HepG2 (cell line): ENCODE measurements around the gene SCUBE2.

ENCODE experiments used
- BHLHE40 ChIP-seq: IDR thresholded peaks from 2 replicates; pipeline ENCODE4 v1.6.1; 2011; ENCODE audit warnings: low read length, improper control_type of control experiment
- CHD2 ChIP-seq: IDR thresholded peaks from 2 replicates; pipeline ENCODE4 v1.6.1; 2011; ENCODE audit warnings: low read depth, low read length, improper control_type of control experiment
- EZH2 ChIP-seq: conservative IDR thresholded peaks from 2 replicates; pipeline ENCODE4 v1.6.1; 2012; ENCODE audit warnings: mild to moderate bottlenecking, low read depth, low read length, moderate library complexity
- GPBP1L1 ChIP-seq: sonication (generic); formaldehyde crosslinking; IDR thresholded peaks from 2 replicates; pipeline ENCODE4 v1.5.0; 2020; ENCODE audit warnings: mild to moderate bottlenecking, missing genetic modification reagents
- IRX3 ChIP-seq: sonication (generic); formaldehyde crosslinking; IDR thresholded peaks from 2 replicates; pipeline ENCODE4 v1.8.1; 2023; ENCODE audit warnings: mild to moderate bottlenecking, low read depth, missing genetic modification reagents, borderline replicate concordance
- KAT8 ChIP-seq: IDR thresholded peaks from 2 replicates; pipeline ENCODE4 v1.6.1; 2016; ENCODE audit warnings: missing genetic modification reagents, missing compliant biosample characterization
- MYC ChIP-seq: sonication (generic); formaldehyde crosslinking; IDR thresholded peaks from 2 replicates; pipeline ENCODE4 v1.9.0; 2021; ENCODE audit warnings: missing genetic modification reagents, borderline replicate concordance
- POLR2A ChIP-seq, 2 experiments: IDR thresholded peaks; 2 replicates each; pipeline ENCODE4 v1.6.1; 2011; ENCODE audit warnings: low read depth in 2 of 2, low read length in 2 of 2, mild to moderate bottlenecking in 1 of 2, moderate library complexity in 1 of 2; ENCODE audit not compliant: insufficient read depth in 1 of 2
- RXRA ChIP-seq: sonication (generic); formaldehyde crosslinking; IDR thresholded peaks from 2 replicates; pipeline ENCODE4 v1.5.1; 2020; ENCODE audit warnings: missing genetic modification reagents
- SP4 ChIP-seq: sonication (generic); formaldehyde crosslinking; IDR thresholded peaks from 2 replicates; pipeline ENCODE4 v1.8.1; 2023; ENCODE audit warnings: mild to moderate bottlenecking, missing genetic modification reagents
- ZIK1 ChIP-seq: sonication (generic); formaldehyde crosslinking; IDR thresholded peaks from 2 replicates; pipeline ENCODE4 v1.5.0; 2020; ENCODE audit warnings: mild to moderate bottlenecking, low read depth, missing genetic modification reagents, borderline replicate concordance
- TF ChIP-seq, protein P1 (sequence below): sonication (generic); formaldehyde crosslinking; IDR thresholded peaks from 2 replicates; pipeline ENCODE4 v1.5.0; 2020; ENCODE audit warnings: mild to moderate bottlenecking, missing genetic modification reagents, moderate library complexity
- TF ChIP-seq, protein P2 (sequence below): sonication (generic); formaldehyde crosslinking; IDR thresholded peaks from 2 replicates; pipeline ENCODE4 v1.4.0; 2020; ENCODE audit warnings: missing genetic modification reagents
- TF ChIP-seq, protein P3 (sequence below): sonication (generic); formaldehyde crosslinking; IDR thresholded peaks from 2 replicates; pipeline ENCODE4 v1.4.0; 2020; ENCODE audit warnings: missing genetic modification reagents, borderline replicate concordance

DNA sequence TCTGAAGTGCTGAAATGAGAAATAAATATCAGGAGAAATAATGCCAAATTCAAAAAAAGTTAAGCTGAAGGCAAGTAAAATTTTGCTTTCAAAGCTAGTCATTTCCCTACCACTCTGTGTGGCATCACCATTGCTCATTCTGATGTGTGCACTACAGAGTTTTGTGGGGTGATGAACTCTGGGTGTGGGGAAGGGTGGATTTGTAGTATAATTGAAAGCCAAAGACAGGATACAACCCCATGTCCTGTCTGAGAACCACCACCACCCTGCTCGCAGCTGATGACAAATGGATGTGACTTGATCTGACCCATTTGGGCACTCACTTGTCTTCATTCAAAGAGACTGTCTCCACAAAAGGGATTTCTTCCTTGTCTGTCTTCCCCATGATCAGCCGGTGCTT is 107.8 kb downstream of the SCUBE2 start:
- TF ChIP-seq BHLHE40: no peak
- TF ChIP-seq, protein P1, sequence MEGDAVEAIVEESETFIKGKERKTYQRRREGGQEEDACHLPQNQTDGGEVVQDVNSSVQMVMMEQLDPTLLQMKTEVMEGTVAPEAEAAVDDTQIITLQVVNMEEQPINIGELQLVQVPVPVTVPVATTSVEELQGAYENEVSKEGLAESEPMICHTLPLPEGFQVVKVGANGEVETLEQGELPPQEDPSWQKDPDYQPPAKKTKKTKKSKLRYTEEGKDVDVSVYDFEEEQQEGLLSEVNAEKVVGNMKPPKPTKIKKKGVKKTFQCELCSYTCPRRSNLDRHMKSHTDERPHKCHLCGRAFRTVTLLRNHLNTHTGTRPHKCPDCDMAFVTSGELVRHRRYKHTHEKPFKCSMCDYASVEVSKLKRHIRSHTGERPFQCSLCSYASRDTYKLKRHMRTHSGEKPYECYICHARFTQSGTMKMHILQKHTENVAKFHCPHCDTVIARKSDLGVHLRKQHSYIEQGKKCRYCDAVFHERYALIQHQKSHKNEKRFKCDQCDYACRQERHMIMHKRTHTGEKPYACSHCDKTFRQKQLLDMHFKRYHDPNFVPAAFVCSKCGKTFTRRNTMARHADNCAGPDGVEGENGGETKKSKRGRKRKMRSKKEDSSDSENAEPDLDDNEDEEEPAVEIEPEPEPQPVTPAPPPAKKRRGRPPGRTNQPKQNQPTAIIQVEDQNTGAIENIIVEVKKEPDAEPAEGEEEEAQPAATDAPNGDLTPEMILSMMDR (CRISPR knock-in tag): no peak
- TF ChIP-seq RXRA (CRISPR knock-in tag): no peak
- no peak for TF ChIP-seq SP4
- TF ChIP-seq IRX3 (CRISPR knock-in tag): no peak
- TF ChIP-seq, protein P2, sequence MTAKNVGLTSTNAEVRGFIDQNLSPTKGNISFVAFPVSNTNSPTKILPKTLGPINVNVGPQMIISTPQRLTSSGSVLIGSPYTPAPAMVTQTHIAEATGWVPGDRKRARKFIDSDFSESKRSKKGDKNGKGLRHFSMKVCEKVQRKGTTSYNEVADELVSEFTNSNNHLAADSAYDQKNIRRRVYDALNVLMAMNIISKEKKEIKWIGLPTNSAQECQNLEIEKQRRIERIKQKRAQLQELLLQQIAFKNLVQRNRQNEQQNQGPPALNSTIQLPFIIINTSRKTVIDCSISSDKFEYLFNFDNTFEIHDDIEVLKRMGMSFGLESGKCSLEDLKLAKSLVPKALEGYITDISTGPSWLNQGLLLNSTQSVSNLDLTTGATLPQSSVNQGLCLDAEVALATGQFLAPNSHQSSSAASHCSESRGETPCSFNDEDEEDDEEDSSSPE (CRISPR knock-in tag): no peak
- TF ChIP-seq ZIK1: no peak
- TF ChIP-seq POLR2A (IDR thresholded peaks at IDR 0.05; ENCODE audit: insufficient read depth in 1 of 2, low read depth in 2 of 2, low read length in 2 of 2): no peak
- TF ChIP-seq, protein P3, sequence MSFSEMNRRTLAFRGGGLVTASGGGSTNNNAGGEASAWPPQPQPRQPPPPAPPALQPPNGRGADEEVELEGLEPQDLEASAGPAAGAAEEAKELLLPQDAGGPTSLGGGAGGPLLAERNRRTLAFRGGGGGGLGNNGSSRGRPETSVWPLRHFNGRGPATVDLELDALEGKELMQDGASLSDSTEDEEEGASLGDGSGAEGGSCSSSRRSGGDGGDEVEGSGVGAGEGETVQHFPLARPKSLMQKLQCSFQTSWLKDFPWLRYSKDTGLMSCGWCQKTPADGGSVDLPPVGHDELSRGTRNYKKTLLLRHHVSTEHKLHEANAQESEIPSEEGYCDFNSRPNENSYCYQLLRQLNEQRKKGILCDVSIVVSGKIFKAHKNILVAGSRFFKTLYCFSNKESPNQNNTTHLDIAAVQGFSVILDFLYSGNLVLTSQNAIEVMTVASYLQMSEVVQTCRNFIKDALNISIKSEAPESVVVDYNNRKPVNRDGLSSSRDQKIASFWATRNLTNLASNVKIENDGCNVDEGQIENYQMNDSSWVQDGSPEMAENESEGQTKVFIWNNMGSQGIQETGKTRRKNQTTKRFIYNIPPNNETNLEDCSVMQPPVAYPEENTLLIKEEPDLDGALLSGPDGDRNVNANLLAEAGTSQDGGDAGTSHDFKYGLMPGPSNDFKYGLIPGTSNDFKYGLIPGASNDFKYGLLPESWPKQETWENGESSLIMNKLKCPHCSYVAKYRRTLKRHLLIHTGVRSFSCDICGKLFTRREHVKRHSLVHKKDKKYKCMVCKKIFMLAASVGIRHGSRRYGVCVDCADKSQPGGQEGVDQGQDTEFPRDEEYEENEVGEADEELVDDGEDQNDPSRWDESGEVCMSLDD: no peak
- no peak for TF ChIP-seq CHD2
- no peak for TF ChIP-seq KAT8 (CRISPR knock-in tag)
- no peak for TF ChIP-seq MYC (CRISPR knock-in tag)
- no peak for TF ChIP-seq GPBP1L1 (CRISPR knock-in tag)
- no peak for TF ChIP-seq EZH2
